Measurements from ENCODE around the gene ALOX5AP.
A peak's percentile ranks its signal among the peaks of the same experiment; 100 is the strongest.

Gene ALOX5AP

GRCh38 chr13:30799356-30799824 lies 64.0 kb downstream of the ALOX5AP start:
- no peak overlapping the region for H3K27ac ChIP-seq
- no peak for DNase-seq (ENCODE audit: low spot score)
- TF ChIP-seq, protein P1, sequence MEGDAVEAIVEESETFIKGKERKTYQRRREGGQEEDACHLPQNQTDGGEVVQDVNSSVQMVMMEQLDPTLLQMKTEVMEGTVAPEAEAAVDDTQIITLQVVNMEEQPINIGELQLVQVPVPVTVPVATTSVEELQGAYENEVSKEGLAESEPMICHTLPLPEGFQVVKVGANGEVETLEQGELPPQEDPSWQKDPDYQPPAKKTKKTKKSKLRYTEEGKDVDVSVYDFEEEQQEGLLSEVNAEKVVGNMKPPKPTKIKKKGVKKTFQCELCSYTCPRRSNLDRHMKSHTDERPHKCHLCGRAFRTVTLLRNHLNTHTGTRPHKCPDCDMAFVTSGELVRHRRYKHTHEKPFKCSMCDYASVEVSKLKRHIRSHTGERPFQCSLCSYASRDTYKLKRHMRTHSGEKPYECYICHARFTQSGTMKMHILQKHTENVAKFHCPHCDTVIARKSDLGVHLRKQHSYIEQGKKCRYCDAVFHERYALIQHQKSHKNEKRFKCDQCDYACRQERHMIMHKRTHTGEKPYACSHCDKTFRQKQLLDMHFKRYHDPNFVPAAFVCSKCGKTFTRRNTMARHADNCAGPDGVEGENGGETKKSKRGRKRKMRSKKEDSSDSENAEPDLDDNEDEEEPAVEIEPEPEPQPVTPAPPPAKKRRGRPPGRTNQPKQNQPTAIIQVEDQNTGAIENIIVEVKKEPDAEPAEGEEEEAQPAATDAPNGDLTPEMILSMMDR (conservative IDR thresholded peaks at IDR 0.05; ENCODE audit: low read depth), result no peak
- POLR2A ChIA-PET (ENCODE audit: low non-redundant PET), result no interaction called here
- CTCF ChIA-PET, result interaction anchor here (0.7 kb wide), 1 partner anchor 109 kb away, joined by 4 read pairs; no protein-coding TSS in a partner anchor

GRCh38 chr13:30800107-30800506 lies 64.8 kb downstream of the ALOX5AP start:
- TF ChIP-seq, protein P1 (conservative IDR thresholded peaks at IDR 0.05; ENCODE audit: low read depth), result no peak
- no peak for DNase-seq (ENCODE audit: low spot score)
- H3K27ac ChIP-seq, result no peak overlapping the region
- CTCF ChIA-PET, result no interaction called here
- POLR2A ChIA-PET (ENCODE audit: low non-redundant PET), result no interaction called here

DNA sequence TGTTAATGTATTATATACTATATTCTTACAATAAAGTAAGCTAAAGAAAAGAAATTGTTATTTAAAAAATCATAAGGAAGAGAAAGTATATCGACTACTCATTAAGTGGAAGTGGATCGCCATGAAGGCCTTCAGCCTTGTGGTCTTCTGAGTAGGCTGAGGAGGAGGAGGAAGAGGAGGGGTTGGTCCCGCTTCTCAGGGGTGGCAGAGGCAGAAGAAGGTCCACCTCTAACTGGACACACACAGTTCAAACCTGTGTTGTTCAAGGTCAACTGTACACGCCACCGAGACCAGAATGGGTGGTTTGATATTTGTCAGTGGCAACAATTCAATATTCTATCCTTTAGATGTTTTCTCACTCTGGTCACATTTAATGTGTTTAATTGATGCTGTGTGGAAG lies 67.2 kb downstream of the ALOX5AP start:
- TF ChIP-seq, protein P1 (conservative IDR thresholded peaks at IDR 0.05; ENCODE audit: low read depth), result no peak
- DNase-seq (ENCODE audit: low spot score), result no peak
- no peak overlapping the region for H3K27ac ChIP-seq
- CTCF ChIA-PET, result interaction anchor here (0.6 to 1.0 kb wide), 3 partner anchors 15 to 54 kb away, joined by 3 to 5 read pairs (median 3); no protein-coding TSS in a partner anchor
- POLR2A ChIA-PET (ENCODE audit: low non-redundant PET), result no interaction called here

DNA sequence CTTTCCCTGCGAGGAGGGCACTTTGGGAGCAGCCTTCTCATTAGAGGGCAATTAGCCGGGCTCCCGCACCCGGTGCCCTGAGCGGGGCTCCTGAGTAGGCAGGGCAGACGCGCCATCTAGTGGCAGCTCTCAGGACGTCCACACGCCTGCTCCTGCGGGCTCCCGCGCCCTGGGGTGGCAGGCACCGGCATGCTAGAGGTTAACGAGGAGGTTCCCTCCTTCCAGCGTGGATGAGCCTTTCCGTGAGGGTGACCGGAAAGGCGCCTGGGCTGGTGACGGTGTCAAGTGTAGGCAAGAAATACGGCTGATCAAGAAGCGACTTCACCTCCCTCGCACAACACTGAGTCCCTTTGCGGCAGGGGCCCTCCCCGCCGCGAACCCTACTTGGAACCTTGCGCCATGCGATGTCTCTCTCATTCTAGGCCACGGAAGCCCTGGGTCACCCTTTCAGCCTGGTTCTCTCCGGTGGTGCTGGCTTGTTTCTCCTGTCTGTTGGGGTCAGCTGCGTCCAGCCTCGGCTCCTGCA lies 67.7 kb downstream of the ALOX5AP start:
- peak; percentile 77 for DNase-seq (ENCODE audit: low spot score)
- ChIA-PET POLR2A (ENCODE audit: low non-redundant PET) (no interaction called here), CTCF (interaction anchor here (0.5 to 1.0 kb wide), 4 partner anchors 15 to 63 kb away, joined by 3 to 5 read pairs (median 4); no protein-coding TSS in a partner anchor)
- TF ChIP-seq, protein P1 (conservative IDR thresholded peaks at IDR 0.05; ENCODE audit: low read depth), result peak; percentile 92
- peak overlapping the region; percentile 55 for H3K27ac ChIP-seq

- no peak overlapping the region for H3K27ac ChIP-seq
- CTCF ChIA-PET, result interaction anchor here (0.6 to 0.7 kb wide), 2 partner anchors 62 to 241 kb away, joined by 3 to 4 read pairs; no protein-coding TSS in a partner anchor
- TF ChIP-seq, protein P1 (conservative IDR thresholded peaks at IDR 0.05; ENCODE audit: low read depth), result no peak
- DNase-seq (ENCODE audit: low spot score), result no peak
- POLR2A ChIA-PET (ENCODE audit: low non-redundant PET), result no interaction called here
Measured at GRCh38 chr13:30803749-30804148, 68.4 kb downstream of the ALOX5AP start.

DNA sequence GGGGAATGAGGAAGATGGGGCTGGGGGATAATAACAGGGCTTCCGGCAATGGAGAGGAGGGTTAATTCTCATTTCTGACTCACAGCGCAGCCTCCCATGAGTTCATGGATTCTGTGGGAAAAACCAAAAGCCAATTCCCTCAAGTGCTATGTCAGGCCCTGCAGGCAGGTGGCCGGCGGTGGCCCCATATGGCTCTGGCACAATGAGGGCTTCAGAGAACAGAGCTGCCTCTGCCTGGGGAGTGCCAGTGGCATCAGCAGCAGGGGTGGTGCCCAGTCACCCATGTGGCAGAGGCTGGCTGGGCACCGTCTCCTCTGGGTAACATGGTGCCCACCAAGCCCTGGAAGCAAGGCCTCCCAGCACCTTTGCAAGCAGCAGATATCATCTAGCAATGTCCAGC lies 69.1 kb downstream of the ALOX5AP start:
- TF ChIP-seq, protein P1 (conservative IDR thresholded peaks at IDR 0.05; ENCODE audit: low read depth), result no peak
- H3K27ac ChIP-seq, result no peak overlapping the region
- DNase-seq (ENCODE audit: low spot score), result no peak
- CTCF ChIA-PET, result interaction anchor here (0.6 to 1.2 kb wide), 2 partner anchors 61 to 240 kb away, joined by 3 read pairs; no protein-coding TSS in a partner anchor
- POLR2A ChIA-PET (ENCODE audit: low non-redundant PET), result no interaction called here
